Mesenteric fat pad (tissue), 1 donor: ENCODE measurements around the gene IQCN. TPM values are rescaled to one million over a fixed set of nuclear protein-coding genes. Genes with fewer than 3 reads are reported as not detected.

Source experiments
- DNase-seq: peaks from one replicate; pipeline ENCODE4 v3.0.0-alpha.2; 2020; ENCODE audit warnings: low spot score
- total RNA-seq: library from RNA; stranded (reverse); fragmentation: NEBNext Ultra II Directional; extraction: Animal tissue kit (Norgen Biotek cat#: 25700); gene quantifications from one replicate; pipeline ENCODE4 v1.2.1, GENCODE V29; 2021
- donor health status: DM: yes; HTN: yes; CAD: no.

The IQCN gene
- total RNA-seq, 1 donor from 2014 or later = 2.8 TPM

GRCh38 chr19:18266771-18267686 lies 7.2 kb downstream of the IQCN start:
- DNase-seq = no peak

GRCh38 chr19:18265582-18265981 lies 8.7 kb downstream of the IQCN start:
- DNase-seq = no peak

- DNase-seq = no peak
These were observed 9.2 kb downstream of the IQCN start for GRCh38 chr19:18264971-18265540.

- no peak for DNase-seq
These were observed 10.0 kb downstream of the IQCN start for GRCh38 chr19:18264137-18264854.

GRCh38 chr19:18263324-18264136 lies 10.7 kb downstream of the IQCN start:
- DNase-seq = no peak

GRCh38 chr19:18262917-18263316 lies 11.3 kb downstream of the IQCN start:
- DNase-seq = no peak

GRCh38 chr19:18262144-18262543 lies 12.1 kb downstream of the IQCN start:
- DNase-seq = no peak

GRCh38 chr19:18261474-18261873 lies 12.8 kb downstream of the IQCN start:
- no peak for DNase-seq

- DNase-seq = no peak
These were observed 14.4 kb downstream of the IQCN start for GRCh38 chr19:18259893-18260292.

- DNase-seq = no peak
These were observed 16.5 kb downstream of the IQCN start for GRCh38 chr19:18257503-18258470.

- no peak for DNase-seq
These were observed 19.4 kb downstream of the IQCN start for GRCh38 chr19:18254546-18255503.

- DNase-seq = no peak
These were observed 20.5 kb downstream of the IQCN start for GRCh38 chr19:18253716-18254115.

- DNase-seq = no peak
These were observed 21.1 kb downstream of the IQCN start for GRCh38 chr19:18253130-18253529.

GRCh38 chr19:18252370-18252717 lies 21.9 kb downstream of the IQCN start:
- DNase-seq = no peak

GRCh38 chr19:18251587-18252369 lies 22.5 kb downstream of the IQCN start:
- no peak for DNase-seq

GRCh38 chr19:18249834-18250233 lies 24.4 kb downstream of the IQCN start:
- DNase-seq = no peak

- DNase-seq = no peak
These were observed 29.0 kb downstream of the IQCN start for GRCh38 chr19:18245297-18245696.

GRCh38 chr19:18239303-18239702 lies 34.9 kb downstream of the IQCN start:
- DNase-seq = no peak
